ENCODE results near the gene LGR6. TPM values are rescaled to one million over a fixed set of nuclear protein-coding genes. Genes with fewer than 3 reads are reported as not detected.
"Not testable (repeated sequence)": the region's sequence is repeated elsewhere in the genome, so short reads cannot be mapped to it uniquely, and the experiment has no call there.

LGR6 gene
- total RNA-seq, 2 experiments from 2014 or later: 0.09 to 0.14 TPM

- Mint-ChIP-seq H3K27ac (no peak overlapping the region), H3K9me3 (ENCODE audit: low read depth) (no peaks in the 10 kb centered on the region), H3K36me3 (ENCODE audit: low read depth) (no peaks in the 10 kb centered on the region), H3K27me3 (peaks cover 7% of the 10 kb centered on the region), H3K4me1 (peaks cover 9% of the 10 kb centered on the region), H3K4me3 (no peak overlapping the region)
- intact Hi-C loops (cut with DNase I, micrococcal nuclease): loop anchor here (5.0 to 10.0 kb wide), 2 partner anchors 436 to 528 kb away; no protein-coding TSS in a partner anchor
- DNase-seq (peak; percentile 89), ATAC-seq (peak; percentile 73)
- ChIA-PET CTCF (interaction anchor here (0.6 to 2.2 kb wide), 19 partner anchors 9 to 922 kb away, joined by 3 to 18 read pairs (median 4); partner anchors contain the start of gene PTPN7), POLR2A (interaction anchor here (0.7 kb wide), 1 partner anchor 825 kb away, joined by 4 read pairs; no protein-coding TSS in a partner anchor)
These were observed 4.4 kb upstream of the LGR6 start for GRCh38 chr1:202189001-202189790.

- no peaks in the 10 kb centered on the region for H3K9me3 Mint-ChIP-seq (ENCODE audit: low read depth)
- intact Hi-C loops (cut with DNase I, micrococcal nuclease): loop anchor here (5.0 to 10.0 kb wide), 2 partner anchors 435 to 527 kb away; no protein-coding TSS in a partner anchor
- peaks cover 2% of the 10 kb centered on the region for H3K4me1 Mint-ChIP-seq
- H3K36me3 Mint-ChIP-seq (ENCODE audit: low read depth): no peaks in the 10 kb centered on the region
- H3K27ac Mint-ChIP-seq: no peak overlapping the region
- DNase-seq (no peak), ATAC-seq (no peak)
- H3K4me3 Mint-ChIP-seq: no peak overlapping the region
- ChIA-PET POLR2A (interaction anchor here (0.7 kb wide), 1 partner anchor 824 kb away, joined by 4 read pairs; no protein-coding TSS in a partner anchor), CTCF (interaction anchor here (0.6 to 2.2 kb wide), 17 partner anchors 8 to 921 kb away, joined by 3 to 18 read pairs (median 4); partner anchors contain the start of gene PTPN7)
- peaks cover 14% of the 10 kb centered on the region for H3K27me3 Mint-ChIP-seq
These were observed 3.5 kb upstream of the LGR6 start for GRCh38 chr1:202189918-202190715.

- ATAC-seq; H3K9me3 Mint-ChIP-seq (ENCODE audit: low read depth); H3K36me3 Mint-ChIP-seq (ENCODE audit: low read depth); H3K4me3 Mint-ChIP-seq; POLR2A ChIA-PET; DNase-seq; H3K4me1 Mint-ChIP-seq; H3K27ac Mint-ChIP-seq; CTCF ChIA-PET; intact Hi-C loops (cut with DNase I, micrococcal nuclease): not testable (repeated sequence)
- H3K27me3 Mint-ChIP-seq: peaks cover 20% of the 10 kb centered on the region
These were observed 2.2 kb upstream of the LGR6 start for GRCh38 chr1:202191391-202191790.

GRCh38 chr1:202192770-202193613 lies 607 bp upstream of the LGR6 start:
- Mint-ChIP-seq H3K27me3 (peaks cover 20% of the 10 kb centered on the region), H3K27ac (no peak overlapping the region), H3K9me3 (ENCODE audit: low read depth) (no peaks in the 10 kb centered on the region), H3K36me3 (ENCODE audit: low read depth) (no peaks in the 10 kb centered on the region), H3K4me3 (no peak overlapping the region), H3K4me1 (peaks cover 2% of the 10 kb centered on the region)
- DNase-seq (peak; percentile 75), ATAC-seq (peak; percentile 33)
- ChIA-PET POLR2A (interaction anchor here (0.6 kb wide), 2 partner anchors 135 to 831 kb away, joined by 4 read pairs; no protein-coding TSS in a partner anchor), CTCF (interaction anchor here (0.6 to 2.8 kb wide), 46 partner anchors 8 to 833 kb away, joined by 3 to 40 read pairs (median 4); partner anchors contain the start of genes PTPN7, SYT2 and UBE2T)
- intact Hi-C loops (cut with DNase I, micrococcal nuclease): loop anchor here (1.0 to 2.0 kb wide), 3 partner anchors 122 to 526 kb away; no protein-coding TSS in a partner anchor

GRCh38 chr1:202194328-202194648 lies 689 bp downstream of the LGR6 start:
- intact Hi-C loops (cut with DNase I, micrococcal nuclease): no loop called here
- ChIA-PET CTCF (interaction anchor here (0.9 to 2.8 kb wide), 10 partner anchors 20 to 525 kb away, joined by 3 to 40 read pairs (median 8); partner anchors contain the start of gene PTPN7), POLR2A (no interaction called here)
- no peaks in the 10 kb centered on the region for H3K36me3 Mint-ChIP-seq (ENCODE audit: low read depth)
- no peak overlapping the region for H3K27ac Mint-ChIP-seq
- no peak overlapping the region for H3K4me3 Mint-ChIP-seq
- peaks cover 20% of the 10 kb centered on the region for H3K27me3 Mint-ChIP-seq
- no peaks in the 10 kb centered on the region for H3K9me3 Mint-ChIP-seq (ENCODE audit: low read depth)
- DNase-seq (no peak), ATAC-seq (no peak)
- H3K4me1 Mint-ChIP-seq: peaks cover 11% of the 10 kb centered on the region

- Mint-ChIP-seq H3K4me1 (peaks cover 20% of the 10 kb centered on the region), H3K27me3 (peaks cover 17% of the 10 kb centered on the region), H3K27ac (no peak overlapping the region), H3K36me3 (ENCODE audit: low read depth) (no peaks in the 10 kb centered on the region), H3K4me3 (no peak overlapping the region), H3K9me3 (ENCODE audit: low read depth) (no peaks in the 10 kb centered on the region)
- ATAC-seq: no peak
- DNase-seq: no peak
- CTCF ChIA-PET: interaction anchor here (0.8 kb wide), 1 partner anchor 8 kb away, joined by 3 read pairs; no protein-coding TSS in a partner anchor
- POLR2A ChIA-PET: no interaction called here
- intact Hi-C loops (cut with DNase I, micrococcal nuclease): no loop called here
These were observed 4.2 kb downstream of the LGR6 start for GRCh38 chr1:202197653-202198365.

GRCh38 chr1:202198366-202198724 lies 4.7 kb downstream of the LGR6 start:
- POLR2A ChIA-PET: no interaction called here
- Mint-ChIP-seq H3K4me1 (peaks cover 20% of the 10 kb centered on the region), H3K27ac (no peak overlapping the region), H3K36me3 (ENCODE audit: low read depth) (no peaks in the 10 kb centered on the region), H3K27me3 (peaks cover 17% of the 10 kb centered on the region), H3K4me3 (no peak overlapping the region), H3K9me3 (ENCODE audit: low read depth) (no peaks in the 10 kb centered on the region)
- intact Hi-C loops (cut with DNase I, micrococcal nuclease): no loop called here
- DNase-seq: no peak
- CTCF ChIA-PET: interaction anchor here (0.8 kb wide), 1 partner anchor 9 kb away, joined by 3 read pairs; no protein-coding TSS in a partner anchor
- ATAC-seq: no peak

GRCh38 chr1:202199040-202199889 lies 5.7 kb downstream of the LGR6 start:
- peaks cover 12% of the 10 kb centered on the region for H3K27me3 Mint-ChIP-seq
- ChIA-PET CTCF (interaction anchor here (0.8 to 2.3 kb wide), 5 partner anchors 10 to 521 kb away, joined by 3 to 11 read pairs (median 4); no protein-coding TSS in a partner anchor), POLR2A (no interaction called here)
- intact Hi-C loops (cut with DNase I, micrococcal nuclease): no loop called here
- no peaks in the 10 kb centered on the region for H3K9me3 Mint-ChIP-seq (ENCODE audit: low read depth)
- peaks cover 18% of the 10 kb centered on the region for H3K4me1 Mint-ChIP-seq
- H3K27ac Mint-ChIP-seq: no peak overlapping the region
- no peaks in the 10 kb centered on the region for H3K36me3 Mint-ChIP-seq (ENCODE audit: low read depth)
- no peak for ATAC-seq
- H3K4me3 Mint-ChIP-seq: no peak overlapping the region
- DNase-seq: no peak

- H3K4me3 Mint-ChIP-seq: no peak overlapping the region
- ATAC-seq (no peak), DNase-seq (no peak)
- ChIA-PET POLR2A (no interaction called here), CTCF (interaction anchor here (1.0 to 2.3 kb wide), 6 partner anchors 11 to 520 kb away, joined by 3 to 11 read pairs (median 3); no protein-coding TSS in a partner anchor)
- intact Hi-C loops (cut with DNase I, micrococcal nuclease): no loop called here
- H3K27me3 Mint-ChIP-seq: peaks cover 7% of the 10 kb centered on the region
- H3K36me3 Mint-ChIP-seq (ENCODE audit: low read depth): no peaks in the 10 kb centered on the region
- H3K27ac Mint-ChIP-seq: no peak overlapping the region
- H3K4me1 Mint-ChIP-seq: peaks cover 18% of the 10 kb centered on the region
- H3K9me3 Mint-ChIP-seq (ENCODE audit: low read depth): no peaks in the 10 kb centered on the region
These were observed 6.5 kb downstream of the LGR6 start for GRCh38 chr1:202200112-202200548.
